Measurements from ENCODE around the gene TENT4A.

GRCh38 chr5:6666762-6667161 lies 46.5 kb upstream of the TENT4A start:
- TF ChIP-seq EP300 (IDR thresholded peaks at IDR 0.05) (no peak), CTCF (IDR thresholded peaks at IDR 0.05) (no peak), POLR2A (IDR thresholded peaks at IDR 0.05; ENCODE audit: low read depth) (no peak)
